ENCODE data around the gene NR3C2.

The NR3C2 gene

DNA sequence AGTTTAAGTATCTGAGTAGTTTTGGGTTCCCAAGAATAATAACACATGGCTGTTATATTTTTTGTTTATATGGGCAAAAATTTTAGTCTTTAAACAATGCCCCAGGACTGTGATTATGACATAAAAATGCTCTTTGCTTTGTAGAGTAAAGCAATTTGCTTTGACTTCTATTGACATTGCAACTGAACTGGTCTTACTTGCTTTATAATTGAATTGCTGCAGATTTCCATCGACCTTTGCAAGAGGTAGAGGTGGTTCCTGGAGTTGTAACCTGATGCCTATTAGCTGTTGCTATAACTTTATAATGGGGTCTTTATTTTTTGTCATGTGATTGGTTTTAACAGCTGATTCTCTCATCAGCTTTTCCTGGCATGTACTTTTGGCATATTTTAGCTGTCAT is 407.4 kb downstream of the NR3C2 start:
- DNase-seq: no peak

GRCh38 chr4:148030193-148030873 is 411.9 kb downstream of the NR3C2 start:
- DNase-seq: no peak

GRCh38 chr4:148029781-148030180 is 412.4 kb downstream of the NR3C2 start:
- no peak for DNase-seq
